ENCODE data around the gene PAK2.

GRCh38 chr3:196790636-196791035 is 51.0 kb downstream of the PAK2 start:
- TF ChIP-seq CTCF (IDR thresholded peaks at IDR 0.05) (no peak), POLR2A (IDR thresholded peaks at IDR 0.05) (no peak)
